ENCODE data around the gene LARP4B.
"Not testable (repeated sequence)": the region's sequence is repeated elsewhere in the genome, so short reads cannot be mapped to it uniquely, and the experiment has no call there.

The LARP4B gene

DNA sequence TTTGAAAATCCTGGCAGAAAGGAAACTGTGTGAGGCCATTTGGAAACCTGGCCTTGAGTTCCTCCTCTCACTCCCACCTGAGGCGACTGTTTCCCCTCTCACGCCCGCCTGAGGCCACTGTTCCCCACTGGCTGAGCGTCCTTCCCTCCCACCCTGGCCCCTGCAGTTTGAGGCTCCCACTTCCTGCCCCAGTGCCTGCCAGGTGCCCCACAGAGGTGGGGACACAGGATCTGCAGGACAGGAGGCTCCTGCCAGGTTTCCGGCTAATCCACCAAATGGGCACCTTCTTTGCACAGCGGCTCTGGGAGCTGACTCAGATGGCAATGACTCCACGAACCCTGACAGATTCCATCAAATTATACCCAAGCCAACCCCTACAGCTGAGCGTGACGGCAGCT, 24.3 kb upstream of the LARP4B start:
- no peak for DNase-seq

DNA sequence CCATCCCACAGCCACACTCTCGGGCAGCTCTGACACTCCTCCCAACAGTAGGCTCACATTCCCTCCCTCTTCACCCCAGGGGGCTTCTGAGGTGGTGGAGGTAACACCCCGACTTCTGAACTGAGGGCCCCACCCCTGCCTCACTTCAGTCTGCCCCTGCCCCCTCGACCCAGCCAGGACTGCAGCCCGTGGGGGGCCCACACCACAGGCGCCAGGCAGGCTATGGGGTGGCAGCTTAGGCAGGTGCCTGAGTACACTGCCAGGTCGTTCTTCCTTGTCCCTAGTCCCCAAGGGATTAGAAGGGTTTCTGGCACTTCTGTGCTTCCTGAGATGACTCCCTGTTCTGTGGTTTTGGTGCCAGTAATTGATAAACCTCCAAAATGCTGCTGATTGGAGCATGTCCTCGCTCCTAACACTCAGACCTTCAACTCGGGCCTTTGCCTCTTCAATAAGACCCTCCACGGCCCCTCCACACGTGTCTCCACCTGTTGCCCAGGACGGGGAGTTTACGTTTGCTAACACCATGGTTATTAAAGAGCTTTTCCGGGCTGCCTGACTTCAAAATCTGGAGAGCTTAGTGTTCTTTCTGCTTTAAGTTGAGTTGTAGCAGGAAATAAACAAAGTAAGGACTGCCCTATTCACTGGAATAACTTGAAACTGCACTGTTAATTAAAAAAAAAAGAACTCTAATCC, 23.8 kb upstream of the LARP4B start:
- no peak for DNase-seq

GRCh38 chr10:954396-954795, 22.9 kb upstream of the LARP4B start:
- DNase-seq: no peak

GRCh38 chr10:953836-954235, 22.3 kb upstream of the LARP4B start:
- DNase-seq: no peak

GRCh38 chr10:949446-949845, 17.9 kb upstream of the LARP4B start:
- no peak for DNase-seq

DNA sequence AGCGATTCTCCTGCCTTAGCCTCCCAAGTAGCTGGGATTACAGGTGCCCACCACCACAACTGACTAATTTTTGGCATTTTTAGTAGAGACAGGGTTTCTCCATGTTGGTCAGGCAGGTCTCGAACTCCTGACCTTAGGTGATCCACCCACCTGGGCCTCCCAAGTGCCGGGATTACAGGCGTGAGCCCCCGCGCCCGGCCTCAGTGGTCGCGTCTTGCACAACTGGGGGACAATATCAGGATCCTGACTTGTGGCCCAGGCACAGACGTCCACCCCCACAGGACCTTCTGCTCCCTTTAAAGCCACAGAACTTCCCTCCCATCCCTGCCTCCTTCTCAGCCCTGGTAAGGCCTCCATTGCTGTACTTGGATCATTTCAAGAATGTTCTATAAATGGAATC, 16.8 kb upstream of the LARP4B start:
- no peak for DNase-seq

GRCh38 chr10:947881-948280, 16.4 kb upstream of the LARP4B start:
- no peak for DNase-seq

GRCh38 chr10:947051-947450, 15.5 kb upstream of the LARP4B start:
- no peak for DNase-seq

GRCh38 chr10:945778-946177, 14.3 kb upstream of the LARP4B start:
- DNase-seq: no peak

- DNase-seq: no peak
Measured at GRCh38 chr10:944034-944831, 12.7 kb upstream of the LARP4B start.

DNA sequence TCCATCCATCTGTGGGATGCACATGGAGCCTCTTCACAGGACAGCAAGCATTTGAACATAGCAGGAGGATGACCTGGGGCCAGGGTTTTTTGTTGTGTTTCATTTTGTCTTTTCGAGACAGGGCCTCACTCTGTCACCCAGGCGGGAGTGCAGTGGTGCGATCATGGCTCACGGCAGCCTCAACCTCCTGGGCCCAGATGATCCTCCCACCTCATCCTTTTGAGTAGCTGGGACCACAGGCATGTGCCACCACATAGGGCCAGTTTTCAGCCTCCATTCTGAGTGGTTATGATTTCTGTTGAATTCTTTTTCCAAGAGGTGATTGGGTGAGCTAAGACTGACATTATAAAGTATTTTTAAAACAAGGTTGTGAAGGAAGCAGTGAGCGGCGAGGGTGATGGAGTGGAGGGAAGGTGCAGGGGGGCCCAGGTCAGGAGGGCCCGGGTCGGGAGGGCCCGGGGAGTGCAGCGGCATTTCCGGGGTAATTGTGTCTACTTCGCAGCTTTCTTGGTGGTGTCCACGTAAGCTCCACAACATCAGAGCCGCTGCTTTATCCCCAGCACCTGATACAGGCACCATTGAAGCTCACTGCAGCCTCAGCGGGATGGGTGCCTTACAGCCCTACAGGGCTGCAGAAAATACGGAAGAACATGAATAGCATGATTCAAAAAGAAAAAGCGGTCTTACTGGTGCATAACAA, 12.0 kb upstream of the LARP4B start:
- DNase-seq: no peak

GRCh38 chr10:938941-939678, 7.6 kb upstream of the LARP4B start:
- peak in 2 of 6 experiments; percentile 10 to 23 for DNase-seq

DNA sequence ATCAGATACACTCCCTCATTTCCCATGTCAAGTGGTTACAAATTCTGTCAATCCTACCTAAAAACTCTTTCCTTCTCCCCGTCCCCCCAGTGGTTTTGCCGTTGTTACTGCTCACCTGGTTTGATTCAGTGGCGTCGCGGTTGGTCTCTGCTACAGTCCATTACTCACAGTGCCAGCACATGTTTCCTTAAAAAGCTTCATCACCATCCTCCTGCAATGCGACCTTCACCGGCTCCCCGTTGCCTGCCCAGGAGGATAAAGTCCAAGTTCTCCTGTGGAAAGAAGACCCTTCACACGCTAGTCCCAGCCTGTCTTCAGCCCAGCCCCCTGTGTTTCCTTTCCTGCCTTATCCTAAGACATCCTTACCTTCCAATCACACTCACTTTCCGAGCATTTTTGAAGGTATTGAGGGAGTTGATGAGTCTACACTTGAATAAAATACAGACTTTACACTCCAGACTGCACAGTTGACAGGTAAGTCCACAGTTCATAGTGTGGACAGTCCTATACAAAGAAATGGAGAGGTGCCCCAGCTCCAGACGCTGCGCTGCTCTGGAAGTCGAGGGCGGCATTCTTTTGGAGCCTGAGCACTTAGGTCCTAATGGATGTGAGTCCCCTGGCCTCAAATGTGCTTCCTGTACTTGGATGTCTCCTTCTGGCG, 3.4 kb upstream of the LARP4B start:
- no peak for DNase-seq

- not testable (repeated sequence) for DNase-seq
Measured at GRCh38 chr10:934165-934564, 2.7 kb upstream of the LARP4B start.

DNA sequence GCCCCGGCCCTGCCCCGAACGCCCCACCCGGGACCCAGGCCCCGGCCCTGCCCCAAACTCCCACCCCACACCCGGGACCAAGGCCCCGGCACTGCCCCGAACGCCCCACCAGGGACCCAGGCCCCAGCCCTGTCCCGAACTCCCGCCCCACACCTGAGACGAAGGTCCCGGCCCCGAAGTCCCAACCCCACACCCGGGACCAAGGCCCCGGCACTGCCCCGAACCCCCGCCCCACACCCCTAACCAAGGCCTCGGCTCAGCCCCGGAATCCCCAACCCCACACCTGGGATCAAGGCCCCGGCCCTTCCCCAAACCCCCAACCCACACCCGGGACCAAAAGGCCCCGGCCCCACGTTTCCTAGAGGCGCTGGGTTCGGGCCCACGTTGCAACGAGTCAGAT, 1.1 kb upstream of the LARP4B start:
- DNase-seq: peak in 1 of 6 experiments; percentile 6

- peak in 5 of 6 experiments; percentile 22 to 39 (median 22) for DNase-seq
Measured at GRCh38 chr10:930625-931325, 730 bp downstream of the LARP4B start.

GRCh38 chr10:929960-930624, 1.4 kb downstream of the LARP4B start:
- peak in 1 of 6 experiments; percentile 2 for DNase-seq

GRCh38 chr10:927131-927530, 4.4 kb downstream of the LARP4B start:
- no peak for DNase-seq

- no peak for DNase-seq
Measured at GRCh38 chr10:926075-926698, 5.3 kb downstream of the LARP4B start.

DNA sequence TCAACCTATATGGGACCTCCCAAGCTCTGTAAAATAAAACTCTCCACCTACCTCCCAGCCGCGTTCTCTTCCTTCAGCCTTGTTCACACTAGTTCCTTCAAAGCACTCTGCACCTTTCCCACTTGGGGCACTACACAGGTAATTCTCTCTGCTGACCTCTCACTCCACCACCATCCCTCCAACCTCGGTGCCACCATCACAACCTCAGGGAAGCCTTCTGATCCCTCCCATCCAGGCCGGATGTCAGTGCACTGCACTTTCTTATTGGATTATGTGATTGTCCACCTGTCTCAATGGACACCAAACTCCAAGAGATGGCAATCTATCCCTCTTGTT, 7.0 kb downstream of the LARP4B start:
- no peak for DNase-seq

Data from stimulated activated naive CD4-positive, alpha-beta T cell (primary cell).